ENCODE measurements around the gene BAMBI.

BAMBI gene

GRCh38 chr10:28721318-28721951 is 44.1 kb downstream of the BAMBI start:
- H3K4me3 ChIP-seq (replicated peaks; ENCODE audit: low read depth, low read length) = no peak overlapping the region
- no peak for TF ChIP-seq CTCF (IDR thresholded peaks at IDR 0.05; ENCODE audit: low read length, missing control alignments)
- DNase-seq (ENCODE audit: low read depth) = no peak

- H3K4me3 ChIP-seq (replicated peaks; ENCODE audit: low read depth, low read length) = peak overlapping the region; percentile 46
- peak; percentile 43 for DNase-seq (ENCODE audit: low read depth)
- TF ChIP-seq CTCF (IDR thresholded peaks at IDR 0.05; ENCODE audit: low read length, missing control alignments) = no peak
Observed at GRCh38 chr10:28722065-28722803, 44.9 kb downstream of the BAMBI start.

DNA sequence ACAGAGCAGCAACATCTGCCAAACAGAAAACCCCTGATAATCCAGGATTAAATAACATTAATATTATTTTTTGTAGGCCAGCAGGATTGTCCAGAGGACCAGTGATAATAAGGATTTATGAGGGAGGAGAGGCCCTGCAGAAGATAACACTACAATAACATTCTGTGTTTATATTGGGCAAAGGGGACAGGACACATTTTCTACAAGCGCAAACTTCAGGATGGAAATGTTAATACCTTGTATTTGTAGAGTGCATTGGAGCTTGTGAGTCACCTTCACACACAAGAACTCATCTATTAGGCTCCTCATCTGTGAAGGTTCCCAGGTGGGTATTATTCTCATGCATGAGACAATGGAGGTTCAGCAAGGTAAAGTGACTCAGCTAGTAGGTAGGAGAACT is 51.0 kb downstream of the BAMBI start:
- no peak for TF ChIP-seq CTCF (IDR thresholded peaks at IDR 0.05; ENCODE audit: low read length, missing control alignments)
- no peak for DNase-seq (ENCODE audit: low read depth)
- H3K4me3 ChIP-seq (replicated peaks; ENCODE audit: low read depth, low read length) = no peak overlapping the region

- DNase-seq (ENCODE audit: low read depth) = peak; percentile 12
- H3K4me3 ChIP-seq (replicated peaks; ENCODE audit: low read depth, low read length) = no peak overlapping the region
- no peak for TF ChIP-seq CTCF (IDR thresholded peaks at IDR 0.05; ENCODE audit: low read length, missing control alignments)
Observed at GRCh38 chr10:28730031-28730778, 52.9 kb downstream of the BAMBI start.

- TF ChIP-seq CTCF (IDR thresholded peaks at IDR 0.05; ENCODE audit: low read length, missing control alignments) = no peak
- DNase-seq (ENCODE audit: low read depth) = no peak
- H3K4me3 ChIP-seq (replicated peaks; ENCODE audit: low read depth, low read length) = no peak overlapping the region
Observed at GRCh38 chr10:28732091-28732490, 54.8 kb downstream of the BAMBI start.
